Mucosa of stomach (tissue), 1 donor: ENCODE results near the gene STK4.
"Not testable (repeated sequence)": the region's sequence is repeated elsewhere in the genome, so short reads cannot be mapped to it uniquely, and the experiment has no call there.

ENCODE experiments used
- H3K27me3 ChIP-seq: one replicate; pipeline ENCODE4 v1.7.0; 2013; ENCODE audit warnings: mild to moderate bottlenecking, low read length; ENCODE audit not compliant: control insufficient read depth, insufficient read depth
- H3K36me3 ChIP-seq: one replicate; pipeline ENCODE4 v1.7.0; 2013; ENCODE audit warnings: low read length; ENCODE audit not compliant: control insufficient read depth, insufficient read depth
- H3K4me1 ChIP-seq: one replicate; pipeline ENCODE4 v1.7.0; 2013; ENCODE audit warnings: mild to moderate bottlenecking, low read length; ENCODE audit not compliant: control insufficient read depth, insufficient read depth
- H3K4me3 ChIP-seq: one replicate; pipeline ENCODE4 v1.7.0; 2013; ENCODE audit warnings: low read length
- H3K9ac ChIP-seq: one replicate; pipeline ENCODE4 v1.7.0; 2013; ENCODE audit warnings: mild to moderate bottlenecking, low read length, moderate library complexity
- H3K9me3 ChIP-seq: one replicate; pipeline ENCODE4 v1.7.0; 2013; ENCODE audit warnings: mild to moderate bottlenecking, low read length, moderate library complexity; ENCODE audit not compliant: control insufficient read depth
- donor health status: Pancreatic carcinoma.

STK4 gene

DNA sequence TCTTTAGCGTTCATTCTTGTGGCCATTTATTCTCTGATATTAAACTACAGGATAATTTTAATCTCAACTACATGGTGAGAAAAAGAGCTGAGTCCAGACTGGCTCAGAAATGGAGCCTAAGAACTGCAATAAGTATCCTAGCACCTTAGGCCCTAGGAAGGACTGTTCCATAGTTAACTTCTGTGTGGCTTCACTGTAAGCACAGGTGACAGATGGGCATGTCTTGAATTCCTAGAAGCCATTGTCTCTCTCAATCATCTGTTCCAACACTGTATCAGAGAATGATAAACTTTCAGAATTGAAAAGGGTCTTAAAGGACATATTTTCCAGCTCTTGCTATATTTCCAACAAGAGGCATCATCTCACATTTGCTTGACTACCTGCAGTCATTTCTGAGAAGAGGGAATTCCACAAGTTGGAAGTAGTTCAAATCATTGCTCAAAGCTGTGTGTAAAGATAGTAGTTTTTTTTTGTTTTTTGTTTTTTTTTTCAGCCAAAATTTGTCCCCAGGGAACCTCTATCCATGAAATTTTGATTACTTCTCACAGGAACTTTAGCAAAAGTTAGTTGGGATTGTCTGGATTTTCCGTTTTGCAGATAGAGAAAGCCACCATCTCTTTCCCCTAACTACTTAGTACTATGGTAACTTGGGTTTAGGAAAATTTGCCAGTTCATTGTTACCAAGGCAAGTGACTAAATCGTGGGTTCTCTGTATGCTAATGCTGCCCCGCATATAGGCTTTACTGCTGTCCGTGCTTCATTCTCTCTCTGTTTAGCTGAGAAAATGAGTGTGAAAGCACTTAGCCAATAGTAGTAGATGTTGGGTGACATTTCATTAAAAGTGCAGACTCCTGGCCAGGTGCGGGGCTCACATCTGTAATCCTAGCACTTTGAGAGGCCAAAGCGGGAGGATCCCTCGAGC is 87.4 kb downstream of the STK4 start:
- no peak overlapping the region for H3K9ac ChIP-seq
- no peaks in the 10 kb centered on the region for H3K36me3 ChIP-seq
- H3K4me1 ChIP-seq, result peaks cover 10% of the 10 kb centered on the region
- no peaks in the 10 kb centered on the region for H3K9me3 ChIP-seq
- no peaks in the 10 kb centered on the region for H3K27me3 ChIP-seq
- H3K4me3 ChIP-seq, result no peak overlapping the region

DNA sequence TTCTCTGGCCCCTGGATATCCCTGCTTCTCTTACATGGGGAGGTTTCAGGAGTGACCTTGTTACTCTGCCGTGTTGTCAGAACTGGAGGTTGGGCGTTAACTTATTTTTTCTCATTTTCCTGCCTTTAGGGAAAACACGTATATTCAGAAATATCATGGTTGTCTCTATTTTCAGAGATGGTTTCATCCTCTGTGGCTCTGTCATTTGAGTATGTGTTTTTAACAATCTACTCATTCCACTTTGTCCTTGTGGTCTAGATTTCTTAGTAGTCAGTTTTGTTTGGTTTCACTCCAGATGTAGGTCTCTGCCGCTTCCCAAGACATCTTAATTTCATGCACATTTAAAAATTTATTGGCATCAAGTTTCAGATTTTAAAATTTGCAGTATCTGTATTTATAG is 88.7 kb downstream of the STK4 start:
- Histone ChIP-seq H3K4me3 (no peak overlapping the region), H3K27me3 (no peaks in the 10 kb centered on the region), H3K4me1 (peaks cover 10% of the 10 kb centered on the region), H3K9ac (no peak overlapping the region), H3K9me3 (no peaks in the 10 kb centered on the region), H3K36me3 (no peaks in the 10 kb centered on the region)

DNA sequence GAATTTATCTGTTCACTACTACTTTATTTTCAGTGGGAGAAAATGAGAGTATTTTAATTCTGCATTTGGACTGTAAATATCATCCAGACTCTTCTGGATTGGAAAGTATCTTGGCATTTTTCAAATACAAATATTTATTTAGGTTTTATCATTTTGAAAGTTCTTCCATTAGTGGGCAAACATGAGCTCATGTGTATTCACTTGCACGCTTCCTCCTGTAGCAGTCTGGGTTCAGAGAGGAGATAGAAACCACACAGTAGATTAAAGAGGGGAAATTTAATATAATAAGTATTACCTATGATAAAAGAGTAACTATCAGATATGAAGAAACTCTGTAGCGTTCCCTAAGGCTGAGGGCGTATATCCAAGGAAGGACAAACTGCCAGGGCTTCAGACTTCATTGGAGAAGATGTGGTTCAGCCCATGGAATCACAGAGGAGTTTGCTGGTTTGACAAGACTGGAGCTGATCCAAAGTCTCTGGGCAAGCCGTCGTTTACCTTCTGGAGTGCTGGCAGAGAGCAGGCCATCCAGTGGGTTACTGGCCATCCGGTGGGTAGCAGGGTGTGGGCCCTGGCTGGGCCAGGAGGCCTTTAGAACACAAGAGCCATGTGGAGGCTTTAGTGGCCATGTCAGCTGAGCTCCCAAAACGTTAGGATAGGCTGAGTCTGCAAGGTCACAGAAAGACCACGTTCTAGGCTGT is 90.3 kb downstream of the STK4 start:
- Histone ChIP-seq H3K9me3 (no peaks in the 10 kb centered on the region), H3K4me1 (peaks cover 10% of the 10 kb centered on the region), H3K4me3 (no peak overlapping the region), H3K36me3 (no peaks in the 10 kb centered on the region), H3K27me3 (no peaks in the 10 kb centered on the region), H3K9ac (no peak overlapping the region)

DNA sequence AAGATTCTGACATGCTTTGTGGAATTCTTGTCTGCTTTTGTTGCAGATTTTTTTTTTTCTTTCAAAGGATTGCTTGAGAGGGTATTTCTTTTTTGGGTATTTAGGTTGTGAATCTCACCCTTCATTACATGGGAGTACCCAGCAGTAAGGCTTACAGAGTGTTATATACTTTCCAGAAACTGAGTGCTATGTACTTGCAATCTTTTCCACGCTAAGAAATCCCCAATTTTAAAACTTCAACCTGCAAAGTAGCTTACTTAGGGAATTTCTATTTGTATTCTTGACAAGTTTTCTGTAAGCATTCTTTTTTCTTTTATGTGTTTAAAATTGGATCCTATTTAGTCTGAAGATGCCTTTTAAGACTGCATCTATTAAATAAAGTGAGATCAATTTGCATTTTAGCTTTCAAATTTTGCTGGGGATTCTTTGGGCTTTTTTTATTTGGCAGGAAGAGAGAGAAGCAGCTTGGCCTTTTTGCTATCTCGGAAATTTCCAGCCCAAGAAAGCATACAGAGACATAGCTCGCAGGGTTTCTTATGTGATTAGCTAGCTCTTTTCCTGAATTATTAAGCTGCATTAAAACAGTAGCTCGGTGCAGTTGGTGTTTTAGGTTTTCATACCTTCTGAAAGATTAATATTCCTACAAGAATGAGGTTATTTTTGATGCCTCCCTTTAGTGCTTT is 92.0 kb downstream of the STK4 start:
- Histone ChIP-seq H3K9me3 (no peaks in the 10 kb centered on the region), H3K9ac (no peak overlapping the region), H3K4me3 (no peak overlapping the region), H3K27me3 (no peaks in the 10 kb centered on the region), H3K36me3 (no peaks in the 10 kb centered on the region), H3K4me1 (peaks cover 10% of the 10 kb centered on the region)

DNA sequence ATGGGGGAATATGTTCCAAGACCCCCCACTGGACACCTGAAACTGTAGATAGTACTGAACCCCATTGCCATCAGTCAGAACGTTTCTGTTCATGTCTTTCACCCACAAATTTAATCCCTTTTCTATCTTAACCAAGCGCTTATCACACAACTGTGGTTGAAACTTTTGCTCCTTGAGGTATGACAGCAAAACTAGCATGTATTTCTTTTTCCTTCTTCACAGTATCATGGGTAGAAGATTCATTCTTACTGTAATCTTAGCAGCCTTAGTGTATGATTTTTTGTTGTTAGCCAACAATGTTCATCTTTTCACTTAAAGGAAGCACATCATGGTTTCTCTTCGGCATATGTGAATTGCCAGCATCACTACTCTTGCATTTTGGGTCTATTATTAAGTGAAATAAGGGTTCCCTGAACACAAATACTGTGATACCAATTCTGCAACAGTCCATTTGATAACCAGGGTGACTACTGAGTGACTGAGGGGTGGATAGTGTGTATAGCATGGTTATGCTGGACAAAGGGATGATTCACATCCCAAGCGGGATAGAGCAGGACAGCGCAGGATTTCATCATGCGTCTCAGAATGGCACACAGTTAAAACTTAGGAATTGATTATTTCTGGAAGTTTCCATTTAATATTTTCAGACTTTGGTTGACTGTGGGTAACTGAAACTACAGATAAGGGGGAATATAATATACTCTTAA is 92.9 kb downstream of the STK4 start:
- Histone ChIP-seq H3K36me3 (no peaks in the 10 kb centered on the region), H3K4me3 (no peak overlapping the region), H3K4me1 (peaks cover 10% of the 10 kb centered on the region), H3K9ac (no peak overlapping the region), H3K9me3 (no peaks in the 10 kb centered on the region), H3K27me3 (no peaks in the 10 kb centered on the region)

DNA sequence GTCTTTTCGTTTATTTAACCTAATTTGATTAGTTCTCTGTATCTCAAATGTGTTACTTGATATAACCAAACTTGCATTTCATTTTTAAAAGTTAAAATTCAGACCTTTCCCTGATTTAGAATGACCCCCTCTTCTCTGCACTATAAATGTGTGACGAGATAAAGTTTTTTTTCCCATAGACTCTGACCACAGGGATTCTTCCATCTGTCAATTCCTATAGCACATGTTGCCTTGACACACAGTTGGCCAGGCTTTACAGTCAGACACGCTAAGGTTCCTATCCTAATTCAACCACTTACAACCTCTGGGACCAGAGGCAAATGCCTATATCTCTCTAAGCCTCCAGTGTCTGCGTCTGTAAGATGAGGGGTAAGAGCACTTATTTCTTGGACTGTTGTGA is 94.0 kb downstream of the STK4 start:
- Histone ChIP-seq H3K9ac (no peak overlapping the region), H3K27me3 (no peaks in the 10 kb centered on the region), H3K36me3 (no peaks in the 10 kb centered on the region), H3K9me3 (no peaks in the 10 kb centered on the region), H3K4me3 (no peak overlapping the region), H3K4me1 (peaks cover 10% of the 10 kb centered on the region)

DNA sequence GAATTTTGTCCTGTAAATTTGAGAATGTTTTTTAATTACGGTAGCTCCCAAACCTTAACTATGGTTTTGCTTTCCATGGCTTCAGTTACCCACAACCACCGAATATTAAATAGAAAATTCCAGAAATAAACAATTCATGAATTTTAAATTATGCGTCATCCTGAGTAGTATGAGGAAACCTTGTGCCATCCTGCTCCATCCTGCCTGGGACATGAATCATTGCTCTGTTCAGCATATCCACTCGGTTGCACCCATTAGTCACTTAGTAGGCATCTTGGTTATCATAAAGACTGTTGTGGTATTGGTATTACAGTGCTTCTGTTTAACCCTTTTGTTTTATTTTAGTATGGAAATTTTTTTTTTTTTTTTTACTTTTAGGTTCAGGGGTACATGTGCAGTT is 94.9 kb downstream of the STK4 start:
- H3K9ac ChIP-seq, result no peak overlapping the region
- no peaks in the 10 kb centered on the region for H3K36me3 ChIP-seq
- H3K9me3 ChIP-seq, result no peaks in the 10 kb centered on the region
- H3K27me3 ChIP-seq, result no peaks in the 10 kb centered on the region
- H3K4me3 ChIP-seq, result no peak overlapping the region
- H3K4me1 ChIP-seq, result peaks cover 9% of the 10 kb centered on the region

DNA sequence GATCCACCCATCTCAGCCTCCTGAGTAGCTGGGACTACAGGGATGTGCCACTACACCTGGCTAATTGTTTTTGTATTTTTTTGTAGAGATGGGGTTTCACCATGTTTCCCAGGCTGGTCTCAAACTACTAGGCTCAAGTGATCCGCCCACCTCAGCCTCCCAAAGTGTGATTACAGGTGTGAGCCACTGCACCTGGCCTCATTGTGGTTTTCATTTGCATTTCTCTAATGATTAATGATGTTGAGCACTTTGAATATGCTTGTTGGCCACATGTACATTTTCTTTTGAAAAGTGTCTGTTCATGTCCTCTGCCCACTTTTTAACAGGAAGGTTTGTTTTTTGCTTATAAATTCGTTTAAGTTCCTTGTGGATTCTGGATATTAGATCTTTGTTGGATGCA is 96.8 kb downstream of the STK4 start:
- not testable (repeated sequence) for H3K4me3 ChIP-seq, H3K27me3 ChIP-seq, H3K9me3 ChIP-seq, H3K4me1 ChIP-seq, H3K9ac ChIP-seq, H3K36me3 ChIP-seq

DNA sequence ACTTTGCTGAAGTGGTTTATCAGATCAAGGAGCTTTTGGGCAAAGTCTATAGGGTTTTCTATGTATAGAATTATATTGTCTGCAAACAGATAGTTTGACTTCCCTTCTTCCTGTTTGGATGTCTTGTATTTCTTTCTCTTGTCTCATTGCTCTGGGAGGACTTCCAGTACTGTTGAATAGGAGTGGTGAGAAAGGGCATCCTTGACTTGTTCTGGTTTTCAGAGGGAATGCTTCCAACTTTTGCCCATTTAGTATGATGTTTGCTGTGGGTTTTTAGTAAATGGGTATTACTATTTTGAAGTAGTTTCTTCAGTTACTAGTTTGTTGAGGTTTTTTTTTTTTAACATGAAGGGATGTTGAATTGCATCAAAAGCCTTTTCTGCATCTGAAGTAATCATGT is 98.5 kb downstream of the STK4 start:
- Histone ChIP-seq H3K36me3 (no peaks in the 10 kb centered on the region), H3K4me3 (no peak overlapping the region), H3K27me3 (no peaks in the 10 kb centered on the region), H3K9ac (no peak overlapping the region), H3K4me1 (no peaks in the 10 kb centered on the region), H3K9me3 (no peaks in the 10 kb centered on the region)

DNA sequence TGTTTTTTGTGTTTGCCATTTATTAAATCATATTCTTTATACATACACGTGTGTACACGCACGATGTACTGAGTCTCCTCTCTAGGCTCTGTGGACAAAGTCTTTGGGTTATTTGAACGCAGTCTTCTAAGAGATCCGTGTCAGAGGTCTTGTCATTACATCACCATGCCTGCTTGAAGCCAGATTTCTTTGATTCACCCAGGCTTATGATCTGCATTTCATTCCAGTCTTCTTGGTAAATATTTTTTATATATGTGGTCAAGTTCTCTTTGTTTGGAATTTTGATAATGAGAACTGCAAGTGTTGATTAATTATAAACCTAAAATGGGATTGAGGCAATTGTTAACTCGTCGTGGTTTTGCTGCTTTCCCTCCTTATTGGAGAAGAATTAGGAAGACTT is 100.1 kb downstream of the STK4 start:
- no peaks in the 10 kb centered on the region for H3K27me3 ChIP-seq
- H3K4me3 ChIP-seq, result no peak overlapping the region
- no peak overlapping the region for H3K9ac ChIP-seq
- no peaks in the 10 kb centered on the region for H3K4me1 ChIP-seq
- H3K9me3 ChIP-seq, result no peaks in the 10 kb centered on the region
- H3K36me3 ChIP-seq, result no peaks in the 10 kb centered on the region

DNA sequence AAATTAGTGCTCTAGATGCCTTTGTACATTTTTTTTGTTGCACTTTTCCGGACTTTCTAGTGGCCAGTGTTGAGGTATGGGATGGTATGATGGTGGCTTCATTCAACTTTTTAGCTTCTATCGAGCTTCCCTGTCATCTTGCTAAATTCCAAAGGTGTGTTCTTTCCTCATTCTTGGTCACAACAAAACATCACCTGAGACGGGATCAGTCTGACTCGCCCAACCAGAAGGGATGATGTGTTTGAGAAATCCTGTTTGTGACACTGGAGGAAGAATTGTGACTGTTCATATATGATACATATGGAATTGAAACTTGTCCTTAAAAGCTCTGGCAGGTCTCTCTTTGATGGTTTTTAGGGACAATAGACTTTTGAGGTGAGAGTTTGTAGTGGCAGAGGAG is 100.8 kb downstream of the STK4 start:
- no peaks in the 10 kb centered on the region for H3K36me3 ChIP-seq
- no peaks in the 10 kb centered on the region for H3K27me3 ChIP-seq
- no peaks in the 10 kb centered on the region for H3K4me1 ChIP-seq
- no peak overlapping the region for H3K4me3 ChIP-seq
- H3K9me3 ChIP-seq, result no peaks in the 10 kb centered on the region
- no peak overlapping the region for H3K9ac ChIP-seq
